ENCODE data around the gene TDP2.

Gene TDP2

GRCh38 chr6:24666641-24667377, at the start of gene TDP2, which contains the start of gene ACOT13:
Gene TDP2 (minus strand): TSS chr6:24666899. CDS start chr6:24666862, 37 bp downstream.
Gene ACOT13 (plus strand): TSS chr6:24667077. CDS start chr6:24667264, 187 bp downstream.
- peak; percentile 95 for DNase-seq (ENCODE audit: low read depth)
- TF ChIP-seq CTCF (conservative IDR thresholded peaks at IDR 0.05; ENCODE audit: control insufficient read depth, insufficient read depth, low read depth, low read length): peak; percentile 52
- H3K4me3 ChIP-seq (ENCODE audit: control insufficient read depth, low read depth, low read length): peak within 1 kb of the TSS; percentile 99

- no peak for TF ChIP-seq CTCF (conservative IDR thresholded peaks at IDR 0.05; ENCODE audit: control insufficient read depth, insufficient read depth, low read depth, low read length)
- DNase-seq (ENCODE audit: low read depth): no peak
- no peak overlapping the region for H3K4me3 ChIP-seq (ENCODE audit: control insufficient read depth, low read depth, low read length)
These were observed 44.0 kb upstream of the TDP2 start for GRCh38 chr6:24710519-24711303.

GRCh38 chr6:24709014-24709711, 42.5 kb upstream of the TDP2 start:
- no peak for TF ChIP-seq CTCF (conservative IDR thresholded peaks at IDR 0.05; ENCODE audit: control insufficient read depth, insufficient read depth, low read depth, low read length)
- H3K4me3 ChIP-seq (ENCODE audit: control insufficient read depth, low read depth, low read length): no peak overlapping the region
- DNase-seq (ENCODE audit: low read depth): no peak

GRCh38 chr6:24708612-24709011, 41.9 kb upstream of the TDP2 start:
- no peak for DNase-seq (ENCODE audit: low read depth)
- no peak for TF ChIP-seq CTCF (conservative IDR thresholded peaks at IDR 0.05; ENCODE audit: control insufficient read depth, insufficient read depth, low read depth, low read length)
- H3K4me3 ChIP-seq (ENCODE audit: control insufficient read depth, low read depth, low read length): no peak overlapping the region

- DNase-seq (ENCODE audit: low read depth): no peak
- TF ChIP-seq CTCF (conservative IDR thresholded peaks at IDR 0.05; ENCODE audit: control insufficient read depth, insufficient read depth, low read depth, low read length): no peak
- H3K4me3 ChIP-seq (ENCODE audit: control insufficient read depth, low read depth, low read length): no peak overlapping the region
These were observed 37.8 kb upstream of the TDP2 start for GRCh38 chr6:24704468-24704867.

GRCh38 chr6:24702720-24703282, 36.1 kb upstream of the TDP2 start:
- no peak overlapping the region for H3K4me3 ChIP-seq (ENCODE audit: control insufficient read depth, low read depth, low read length)
- TF ChIP-seq CTCF (conservative IDR thresholded peaks at IDR 0.05; ENCODE audit: control insufficient read depth, insufficient read depth, low read depth, low read length): no peak
- DNase-seq (ENCODE audit: low read depth): no peak

All from fibroblast of mammary gland (primary cell).